Smooth muscle cell (in vitro differentiated cells): ENCODE data around the gene PYGB. TPM values are rescaled to one million over a fixed set of nuclear protein-coding genes. Genes with fewer than 3 reads are reported as not detected.

Experiments
- DNase-seq: peaks from one replicate; lab custom pipeline; 2025; ENCODE audit not compliant: unreplicated experiment; lab: John Stamatoyannopoulos, UW
- H2AFZ ChIP-seq: fragments of 200-600 bp; sonication (generic); 2 replicates; pipeline ENCODE4 v1.6.0; 2016; ENCODE audit warnings: antibody characterized with exemption, low read depth, mild to moderate bottlenecking
- H3F3A ChIP-seq: fragments of 200-600 bp; sonication (generic); 2 replicates; pipeline ENCODE4 v1.6.0; 2017; ENCODE audit warnings: antibody characterized with exemption, low read depth
- H3K27ac ChIP-seq: fragments of 200-600 bp; sonication (generic); 2 replicates; pipeline ENCODE4 v1.5.1; 2016; ENCODE audit warnings: low read depth, mild to moderate bottlenecking
- H3K27me3 ChIP-seq: fragments of 200-600 bp; sonication (generic); 2 replicates; pipeline ENCODE4 v1.6.1; 2016; ENCODE audit warnings: low read depth, mild to moderate bottlenecking
- H3K36me3 ChIP-seq: fragments of 200-600 bp; sonication (generic); 2 replicates; pipeline ENCODE4 v1.5.1; 2016; ENCODE audit warnings: low read depth
- H3K4me1 ChIP-seq: fragments of 200-600 bp; sonication (generic); 2 replicates; pipeline ENCODE4 v1.5.1; 2016; ENCODE audit warnings: low read depth
- H3K4me2 ChIP-seq: fragments of 200-600 bp; sonication (generic); 2 replicates; pipeline ENCODE4 v1.6.0; 2016; ENCODE audit warnings: mild to moderate bottlenecking
- H3K4me3 ChIP-seq: fragments of 200-600 bp; sonication (generic); 2 replicates; pipeline ENCODE4 v1.5.1; 2016; ENCODE audit warnings: mild to moderate bottlenecking
- H3K79me2 ChIP-seq: fragments of 200-600 bp; sonication (generic); 2 replicates; pipeline ENCODE4 v1.6.0; 2016; ENCODE audit warnings: low read depth, mild to moderate bottlenecking
- H3K9ac ChIP-seq: fragments of 200-600 bp; sonication (generic); 2 replicates; pipeline ENCODE4 v1.6.0; 2016; ENCODE audit warnings: low read depth
- H3K9me3 ChIP-seq: fragments of 200-600 bp; sonication (generic); replicated peaks from 2 replicates; pipeline ENCODE4 v1.5.1; 2016; ENCODE audit warnings: low read depth
- H4K20me1 ChIP-seq: fragments of 200-600 bp; sonication (generic); 2 replicates; pipeline ENCODE4 v1.6.0; 2016; ENCODE audit warnings: low read depth
- CTCF ChIP-seq: fragments of 200-600 bp; sonication (generic); IDR thresholded peaks from 2 replicates; pipeline ENCODE4 v1.5.1; 2017; ENCODE audit warnings: borderline replicate concordance, mild to moderate bottlenecking, antibody characterized with exemption; ENCODE audit not compliant: insufficient read depth, poor library complexity, severe bottlenecking
- WGBS: methylation state at CpG from one replicate; pipeline ENCODE4 v1.1.7; 2016; ENCODE audit warnings: low lambda C conversion rate; 5-methylcytosine and 5-hydroxymethylcytosine counted together
- polyA plus RNA-seq: library from polyadenylated mRNA; unstranded; fragments of >200 nt; fragmentation: Nextera tagmentation; extraction: Ambion mirVana; gene quantifications from 2 replicates; pipeline ENCODE4 v1.2.1, GENCODE V29; 2016
- total RNA-seq: library from RNA; depleted of rRNA; stranded (reverse); fragments of >200 nt; gene quantifications from 2 replicates; pipeline ENCODE4 v1.2.3, GENCODE V29; 2014

The PYGB gene
- total and polyA plus RNA-seq, 2 experiments from 2014 or later = 31.8 to 39.4 TPM

GRCh38 chr20:25276533-25277050, 28.7 kb downstream of the PYGB start:
- no peak for DNase-seq
- H3K27me3 ChIP-seq = no peaks in the 10 kb centered on the region
- no peak overlapping the region for H3K4me3 ChIP-seq
- H3K27ac ChIP-seq = no peak overlapping the region
- no peak for TF ChIP-seq CTCF
- no peaks in the 10 kb centered on the region for H3F3A ChIP-seq
- 98% methylated on average over 21 of the region's 24 CpGs for WGBS
- no peaks in the 10 kb centered on the region for H3K4me1 ChIP-seq
- no peaks in the 10 kb centered on the region for H3K9me3 ChIP-seq
- peaks cover 3% of the 10 kb centered on the region for H4K20me1 ChIP-seq
- no peak overlapping the region for H3K4me2 ChIP-seq
- H3K79me2 ChIP-seq = no peaks in the 10 kb centered on the region
- no peaks in the 10 kb centered on the region for H3K36me3 ChIP-seq
- no peak overlapping the region for H3K9ac ChIP-seq
- no peak overlapping the region for H2AFZ ChIP-seq

- DNase-seq = no peak
- H3K27me3 ChIP-seq = no peaks in the 10 kb centered on the region
- H3K4me1 ChIP-seq = no peaks in the 10 kb centered on the region
- no peaks in the 10 kb centered on the region for H3K36me3 ChIP-seq
- H2AFZ ChIP-seq = no peak overlapping the region
- 97% methylated on average over 24 of the region's 24 CpGs for WGBS
- H3K27ac ChIP-seq = no peak overlapping the region
- no peak overlapping the region for H3K9ac ChIP-seq
- no peak overlapping the region for H3K4me2 ChIP-seq
- H3K9me3 ChIP-seq = no peaks in the 10 kb centered on the region
- H3K79me2 ChIP-seq = no peaks in the 10 kb centered on the region
- no peak overlapping the region for H3K4me3 ChIP-seq
- peaks cover 3% of the 10 kb centered on the region for H4K20me1 ChIP-seq
- H3F3A ChIP-seq = no peaks in the 10 kb centered on the region
- no peak for TF ChIP-seq CTCF
Observed at GRCh38 chr20:25277051-25277801, 29.3 kb downstream of the PYGB start.

GRCh38 chr20:25277941-25278521, 30.1 kb downstream of the PYGB start:
- Histone ChIP-seq H3K27me3 (no peaks in the 10 kb centered on the region), H3K4me1 (no peaks in the 10 kb centered on the region), H3K9ac (no peak overlapping the region), H3K27ac (no peak overlapping the region), H3F3A (no peaks in the 10 kb centered on the region), H3K9me3 (no peaks in the 10 kb centered on the region), H3K4me2 (no peak overlapping the region), H3K4me3 (no peak overlapping the region), H4K20me1 (no peaks in the 10 kb centered on the region), H3K79me2 (no peaks in the 10 kb centered on the region), H3K36me3 (no peaks in the 10 kb centered on the region), H2AFZ (no peak overlapping the region)
- TF ChIP-seq CTCF = no peak
- WGBS = 97% methylated on average over 19 of the region's 19 CpGs
- DNase-seq = no peak
